SK-N-MC (cell line): ENCODE measurements around the gene PNCK.

ENCODE experiments used
- EZH2 ChIP-seq: fragments of 200-600 bp; sonication (generic); IDR thresholded peaks from one replicate; pipeline ENCODE4 v1.6.1; 2017; ENCODE audit warnings: antibody characterized with exemption
- FOXP2 ChIP-seq: optimal IDR thresholded peaks from 2 replicates; pipeline ENCODE3; 2011; ENCODE audit warnings: mild to moderate bottlenecking, moderate library complexity; ENCODE audit not compliant: insufficient read depth; ENCODE audit errors: extremely low read length, control extremely low read depth
- POLR2AphosphoS5 ChIP-seq: IDR thresholded peaks from 2 replicates; pipeline ENCODE4 v1.6.1; 2012; ENCODE audit warnings: mild to moderate bottlenecking, low read depth, low read length, borderline replicate concordance

DNA sequence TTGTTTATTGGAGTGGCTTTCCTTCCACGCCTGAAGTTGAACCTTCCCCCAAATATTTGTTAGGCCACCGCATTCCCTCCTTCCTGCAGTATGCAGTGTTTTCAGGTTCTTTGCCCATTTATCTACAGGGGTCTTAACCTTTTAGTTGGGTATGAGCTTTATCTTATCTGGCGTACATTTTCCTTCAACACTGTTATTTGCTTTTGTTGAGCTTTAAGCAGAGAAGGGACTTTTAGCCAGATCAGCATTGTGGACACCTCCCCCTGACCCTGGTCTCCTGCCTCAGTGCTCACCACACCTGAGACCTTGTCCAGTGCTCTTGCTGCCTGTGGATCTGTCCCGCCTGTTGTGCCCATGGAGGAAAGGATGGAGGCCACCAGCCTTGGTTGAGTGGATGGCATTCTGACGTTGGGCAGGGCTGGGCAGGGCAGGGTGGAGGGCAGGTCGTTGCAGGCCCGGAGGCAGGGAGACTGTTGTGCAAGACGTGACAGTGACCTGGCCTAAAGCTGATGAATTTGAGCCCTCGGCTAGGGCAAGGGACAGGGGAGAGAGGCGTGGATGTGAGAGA, 27.6 kb downstream of the PNCK start:
- TF ChIP-seq POLR2AphosphoS5 (no peak), EZH2 (no peak), FOXP2 (no peak)
